Occipital lobe (tissue), 2 donors: Measurements from ENCODE around the gene TMOD1. TPM values are rescaled to one million over a fixed set of nuclear protein-coding genes. Genes with fewer than 3 reads are reported as not detected.
A peak's percentile ranks its signal among the peaks of the same experiment; 100 is the strongest.
"Not testable (repeated sequence)": the region's sequence is repeated elsewhere in the genome, so short reads cannot be mapped to it uniquely, and the experiment has no call there.

Experiments
- DNase-seq: peaks from one replicate; lab custom pipeline; 2025; lab: John Stamatoyannopoulos, UW
- total RNA-seq: library from RNA; depleted of rRNA; stranded (reverse); fragments of >200 nt; gene quantifications from one replicate; pipeline ENCODE4 v1.2.3, GENCODE V29; 2014

TMOD1 gene
- total RNA-seq, 1 donor from 2014 or later, result 22.8 TPM

- DNase-seq, result no peak
These were observed 90.7 kb downstream of the TMOD1 start for GRCh38 chr9:97592126-97592525.

GRCh38 chr9:97593960-97594359 lies 92.5 kb downstream of the TMOD1 start:
- no peak for DNase-seq

GRCh38 chr9:97594381-97594921 lies 93.0 kb downstream of the TMOD1 start:
- DNase-seq, result peak; percentile 51

- DNase-seq, result no peak
These were observed 95.4 kb downstream of the TMOD1 start for GRCh38 chr9:97596906-97597305.

DNA sequence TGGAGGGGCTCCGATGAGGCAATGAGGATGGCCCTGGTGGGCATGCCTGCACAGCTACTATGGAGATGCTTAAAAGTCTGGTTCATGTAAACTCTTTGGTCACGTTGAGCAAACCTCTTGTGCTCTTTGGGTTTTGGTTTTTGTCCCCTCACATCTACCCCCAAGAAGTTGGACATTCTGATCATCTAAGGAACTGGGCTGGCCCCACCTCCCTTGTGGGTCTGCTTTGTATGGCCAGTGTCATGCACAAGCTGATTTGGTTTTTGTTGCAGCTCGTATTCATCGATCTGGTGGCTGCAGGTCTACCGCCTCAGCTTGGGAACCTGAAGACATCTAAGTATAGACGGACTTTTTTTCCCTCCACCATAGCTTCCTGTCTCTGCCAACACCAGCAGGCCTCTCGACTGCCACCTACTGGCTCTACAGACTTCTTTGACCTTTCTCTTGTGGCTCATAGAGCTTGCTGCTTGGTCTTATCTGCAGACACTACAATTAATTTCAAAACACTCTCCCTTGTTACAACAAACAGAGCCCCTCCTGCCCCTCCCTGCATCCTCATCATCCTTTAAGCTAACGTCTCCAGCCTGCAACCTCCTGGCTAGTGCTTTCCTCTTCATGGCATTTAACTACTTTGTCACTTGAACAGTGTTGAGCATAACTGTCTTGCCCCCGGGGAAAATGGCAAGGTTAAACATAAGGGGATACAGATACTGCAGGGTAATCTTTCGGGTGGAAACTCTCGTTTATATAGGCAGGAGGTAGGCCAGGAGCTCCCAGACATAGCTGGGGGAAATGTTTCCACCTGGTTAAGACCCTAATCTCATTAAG lies 97.2 kb downstream of the TMOD1 start:
- DNase-seq, result peak; percentile 64

GRCh38 chr9:97599314-97599846 lies 97.9 kb downstream of the TMOD1 start:
- DNase-seq, result no peak

GRCh38 chr9:97600531-97601227 lies 99.2 kb downstream of the TMOD1 start:
- no peak for DNase-seq

- no peak for DNase-seq
These were observed 99.9 kb downstream of the TMOD1 start for GRCh38 chr9:97601228-97601898.

DNA sequence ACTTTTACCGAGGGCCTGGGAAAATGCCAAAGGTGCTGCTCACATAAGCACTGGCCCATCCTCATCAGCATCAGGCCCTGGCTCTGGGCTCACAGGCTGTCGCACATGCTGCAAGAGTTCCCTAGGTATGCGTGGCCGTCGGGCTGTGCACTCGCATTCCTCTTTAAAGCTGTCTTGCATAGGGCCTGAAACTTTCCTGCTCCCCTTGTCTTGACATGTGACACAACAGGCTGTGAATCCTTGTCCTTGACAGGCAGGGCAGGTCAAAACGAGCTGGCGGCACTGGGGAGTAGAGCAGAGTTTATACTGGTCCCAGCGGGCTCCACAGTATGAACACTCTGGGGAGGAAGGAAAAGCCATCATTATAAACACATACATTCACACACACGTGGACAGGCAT lies 101.0 kb downstream of the TMOD1 start:
- no peak for DNase-seq

DNA sequence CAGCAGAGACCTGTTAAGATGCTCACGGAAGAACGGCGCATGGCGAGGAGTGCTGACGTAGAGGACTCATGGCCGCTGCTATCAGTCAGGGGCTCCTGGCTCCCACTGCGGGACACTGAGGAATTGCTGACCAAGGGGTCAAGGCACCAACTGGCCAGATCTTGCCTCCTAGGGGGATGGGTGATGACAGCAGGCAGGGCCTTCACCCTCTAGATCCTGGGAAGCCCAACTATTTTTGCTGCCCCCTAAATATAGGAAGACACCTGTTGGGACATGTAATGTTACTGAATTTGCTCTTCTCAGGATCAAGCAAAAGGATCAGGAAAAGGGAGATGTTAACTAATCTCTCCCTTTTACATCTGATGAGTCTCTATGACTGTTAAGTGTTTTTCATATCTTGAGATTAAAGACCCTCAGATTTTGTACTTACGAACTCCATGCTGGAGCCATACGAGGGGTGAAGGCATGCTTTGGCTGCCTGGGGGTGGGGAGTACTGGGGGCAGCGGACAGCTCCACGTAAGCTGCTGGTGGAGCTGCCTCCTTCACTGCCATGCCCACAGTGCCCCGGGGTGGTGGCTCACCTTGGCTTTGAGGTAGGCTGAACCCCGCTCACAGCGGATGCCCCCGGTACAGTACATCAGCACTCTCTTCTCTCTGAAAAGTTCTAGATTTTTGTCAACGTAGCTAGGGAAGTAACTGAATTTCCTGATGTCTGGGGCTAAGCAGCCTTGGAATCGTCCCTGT lies 103.6 kb downstream of the TMOD1 start:
- DNase-seq, result no peak

DNA sequence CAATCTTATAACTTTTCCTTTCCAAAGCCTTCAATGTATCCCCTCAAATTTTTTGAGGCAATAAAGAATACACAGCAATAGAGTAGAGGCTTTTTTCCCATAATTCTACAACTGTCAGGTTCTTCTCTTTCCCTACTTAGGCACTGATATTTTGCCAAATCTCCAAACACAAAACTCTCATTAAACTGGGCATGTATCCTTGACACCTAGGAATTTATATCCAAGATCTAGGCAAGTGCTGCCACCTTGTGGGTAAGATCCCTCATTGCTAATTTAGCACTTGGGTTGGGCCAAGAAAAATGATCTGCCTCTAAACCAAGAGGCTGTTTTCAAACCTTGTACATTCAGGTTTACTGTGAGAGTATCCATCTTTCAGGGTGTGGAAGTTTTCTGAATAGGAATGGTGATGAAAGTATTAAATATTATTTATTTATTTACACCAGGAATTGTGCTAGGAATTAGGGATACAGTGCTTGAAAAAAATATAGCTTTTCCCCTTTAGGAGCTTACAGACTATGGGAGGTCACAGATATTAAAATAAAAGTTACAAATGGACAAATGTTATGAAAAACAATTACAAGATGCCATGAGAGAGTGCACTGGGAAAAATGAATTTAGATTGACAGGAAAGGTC lies 114.1 kb downstream of the TMOD1 start:
- DNase-seq, result peak; percentile 56

DNA sequence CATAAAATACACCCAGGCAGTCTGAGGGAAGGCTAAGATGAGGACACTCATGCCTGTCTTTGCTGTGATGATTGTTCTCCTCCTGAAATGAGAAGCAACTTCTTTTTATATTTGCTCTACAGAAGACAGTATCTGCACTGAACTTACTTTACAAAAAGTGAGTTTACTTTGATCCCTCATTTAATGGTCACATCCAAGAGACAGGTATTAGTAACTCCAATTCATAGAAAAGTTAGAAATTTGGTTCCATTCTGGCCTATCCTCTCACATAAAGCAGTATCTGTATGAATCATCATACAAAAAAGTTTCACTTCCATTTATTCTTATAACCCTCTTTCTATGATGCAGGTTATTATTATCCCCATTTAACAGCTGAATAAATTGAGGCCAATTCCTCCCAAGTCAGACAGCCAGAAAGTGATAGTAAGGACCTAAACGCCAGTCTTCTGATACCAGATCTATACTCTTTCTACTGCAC lies 116.5 kb downstream of the TMOD1 start:
- no peak for DNase-seq

- DNase-seq, result not testable (repeated sequence)
These were observed 118.6 kb downstream of the TMOD1 start for GRCh38 chr9:97620063-97620462.

GRCh38 chr9:97622483-97622882 lies 121.0 kb downstream of the TMOD1 start:
- not testable (repeated sequence) for DNase-seq

DNA sequence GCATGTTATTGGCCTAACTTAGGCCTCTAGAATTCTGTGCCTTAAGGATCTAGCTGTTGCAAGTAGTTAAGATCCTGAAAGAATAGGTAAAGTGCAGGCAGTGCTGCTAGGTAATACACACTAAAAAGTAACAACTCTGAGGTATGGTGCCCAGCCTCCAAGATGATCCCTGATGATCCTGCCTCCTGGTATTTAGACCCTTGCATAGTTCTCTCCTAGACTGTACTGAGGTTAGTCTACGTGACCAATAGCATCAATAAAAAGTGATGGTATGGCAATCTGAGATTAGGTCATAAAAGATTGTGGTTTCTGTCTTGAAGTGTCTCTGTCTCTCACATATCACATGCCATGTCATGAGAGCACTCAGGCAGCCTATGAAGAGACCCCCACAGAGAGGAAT lies 122.5 kb downstream of the TMOD1 start:
- no peak for DNase-seq

DNA sequence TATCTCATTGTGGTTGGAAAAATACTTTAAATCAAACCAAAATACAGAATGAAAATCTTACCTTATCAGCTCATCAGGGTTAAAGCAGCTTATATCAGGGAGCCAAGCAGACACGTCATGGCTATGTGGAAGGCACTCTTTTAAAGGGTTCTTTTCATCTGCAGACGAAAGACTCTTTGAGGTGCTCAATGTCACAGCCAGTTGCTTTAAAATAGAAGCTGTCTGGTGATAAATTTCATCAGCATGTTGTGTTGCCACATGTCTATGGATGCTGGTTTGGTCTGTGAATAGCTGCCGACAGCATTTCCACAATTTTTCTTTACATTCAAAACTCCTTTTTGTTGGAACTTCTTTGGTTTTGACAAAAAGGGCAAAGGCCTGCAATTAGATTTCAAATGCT lies 124.2 kb downstream of the TMOD1 start:
- DNase-seq, result no peak

DNA sequence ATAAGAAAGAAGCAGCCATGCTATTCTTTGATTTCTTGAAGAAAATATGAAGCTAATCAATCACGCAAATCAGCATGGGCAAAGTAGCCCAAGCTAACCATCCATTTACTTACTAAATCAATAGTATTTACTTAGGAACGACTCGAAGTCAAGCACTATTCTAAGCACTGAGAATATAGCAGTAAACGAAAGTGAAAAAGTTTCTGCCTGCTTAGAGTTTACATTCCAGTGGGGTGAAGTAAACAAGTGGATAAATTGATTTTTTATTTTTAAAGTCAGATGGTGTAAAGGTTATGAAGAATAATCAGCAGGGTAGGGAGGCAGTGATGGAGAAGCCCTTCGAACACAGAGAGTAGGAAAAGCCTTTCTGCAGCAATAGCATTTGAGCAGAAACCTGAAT lies 126.2 kb downstream of the TMOD1 start:
- no peak for DNase-seq

DNA sequence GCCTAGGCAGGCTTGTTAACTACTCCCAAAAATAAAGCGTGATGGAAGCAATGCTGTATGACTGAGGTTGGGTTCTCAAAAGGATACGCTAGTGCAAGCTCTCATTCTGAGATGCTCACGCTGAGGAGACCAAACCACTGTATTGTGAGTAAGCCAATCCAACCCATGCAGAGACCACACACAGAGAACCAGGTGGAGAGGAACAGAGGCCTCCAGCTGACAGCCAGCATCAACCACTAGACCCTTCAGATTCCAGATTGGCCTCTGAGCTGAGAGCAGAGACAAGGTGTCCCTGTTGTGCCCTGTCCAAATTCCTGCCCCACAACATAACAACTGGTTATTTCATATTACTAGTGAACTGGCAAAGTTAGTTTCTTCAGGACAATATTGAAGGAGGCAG lies 127.2 kb downstream of the TMOD1 start:
- DNase-seq, result no peak

DNA sequence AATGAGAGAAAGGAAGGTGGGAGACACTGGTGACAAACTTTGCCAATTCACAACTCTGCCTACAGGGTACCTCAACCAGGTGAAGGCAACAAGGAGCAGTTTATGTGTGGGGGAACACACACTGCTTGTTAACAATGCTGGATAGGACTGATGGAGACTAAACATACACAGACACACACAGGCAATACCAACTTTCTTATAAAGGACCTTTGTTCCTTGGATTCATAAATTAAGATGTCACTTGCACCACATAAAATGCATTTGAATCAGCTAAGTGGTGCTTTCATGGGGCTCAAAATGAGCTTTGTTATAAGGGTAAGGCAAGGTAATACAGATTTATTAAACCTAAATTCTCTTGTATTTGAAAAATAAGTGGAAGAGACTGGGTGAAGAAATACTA lies 127.7 kb downstream of the TMOD1 start:
- no peak for DNase-seq

DNA sequence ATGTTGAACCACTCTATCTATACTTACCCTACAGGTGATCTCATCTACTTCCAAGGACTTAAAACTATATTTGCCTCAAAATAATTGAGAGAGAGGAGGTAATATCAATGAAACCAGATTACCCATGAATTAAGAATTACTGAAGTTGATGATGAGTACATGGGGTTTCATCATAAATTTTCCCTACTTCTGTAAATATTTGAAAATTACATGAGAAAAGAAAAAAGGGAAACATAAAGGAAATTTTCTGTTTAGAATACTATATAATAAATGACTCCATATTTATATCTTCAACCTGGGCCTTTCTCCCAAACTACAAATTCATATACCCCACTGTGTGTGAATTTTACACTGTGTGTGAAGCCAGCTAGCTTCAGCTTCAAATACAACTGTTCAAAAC lies 129.1 kb downstream of the TMOD1 start:
- DNase-seq, result no peak
